Neuronal stem cell (in vitro differentiated cells): ENCODE measurements around the gene PCSK1N.

Source experiments
- DNase-seq: peaks from one replicate; pipeline ENCODE4 v3.0.0-alpha.2; 2013; ENCODE audit warnings: low spot score
- H2AFZ ChIP-seq: one replicate; pipeline ENCODE4 v1.6.1; 2013; ENCODE audit warnings: mild to moderate bottlenecking, low read length, inconsistent platforms
- H2AK5ac ChIP-seq: 2 replicates; pipeline ENCODE4 v1.6.1; 2013; ENCODE audit warnings: low read depth, mild to moderate bottlenecking, inconsistent platforms, low read length, moderate library complexity, mixed read lengths
- H2BK120ac ChIP-seq: 2 replicates; pipeline ENCODE4 v1.6.1; 2013; ENCODE audit warnings: low read depth, mild to moderate bottlenecking, inconsistent platforms, low read length, moderate library complexity, mixed read lengths
- H2BK12ac ChIP-seq: one replicate; pipeline ENCODE4 v1.6.1; 2013; ENCODE audit warnings: low read length, inconsistent platforms
- H2BK15ac ChIP-seq: 2 replicates; pipeline ENCODE4 v1.6.1; 2013; ENCODE audit warnings: mild to moderate bottlenecking, low read length, inconsistent platforms, mixed read lengths
- H2BK5ac ChIP-seq: one replicate; pipeline ENCODE4 v1.6.1; 2013; ENCODE audit warnings: inconsistent platforms, mild to moderate bottlenecking, low read length, moderate library complexity
- H3K14ac ChIP-seq: one replicate; pipeline ENCODE4 v1.6.1; 2013; ENCODE audit warnings: low read length, inconsistent platforms
- H3K18ac ChIP-seq: 2 replicates; pipeline ENCODE4 v1.6.1; 2013; ENCODE audit warnings: low read length, inconsistent platforms
- H3K23ac ChIP-seq: 2 replicates; pipeline ENCODE4 v1.6.1; 2013; ENCODE audit warnings: low read depth, mild to moderate bottlenecking, mixed read lengths, low read length, inconsistent platforms; ENCODE audit not compliant: poor library complexity
- H3K27ac ChIP-seq: replicated peaks from 3 replicates; pipeline ENCODE4 v1.5.1; 2013; ENCODE audit warnings: low read length, inconsistent platforms
- H3K27me3 ChIP-seq, 3 experiments: 2 replicates each; pipeline ENCODE4 v1.6.1; 2013; ENCODE audit warnings: low read length in 3 of 3, mild to moderate bottlenecking in 2 of 3, inconsistent platforms in 1 of 3, low read depth in 1 of 3, mixed read lengths in 1 of 3, moderate library complexity in 1 of 3; ENCODE audit not compliant: control insufficient read depth in 3 of 3, insufficient read depth in 3 of 3
- H3K36me3 ChIP-seq, 2 donors: replicated peaks in 1 of 2; 2 replicates each; pipeline ENCODE4 v1.6.1; 2013; ENCODE audit warnings: low read length in 2 of 2; ENCODE audit not compliant: control insufficient read depth in 2 of 2, insufficient read depth in 2 of 2
- H3K4ac ChIP-seq: 2 replicates; pipeline ENCODE4 v1.6.1; 2013; ENCODE audit warnings: inconsistent platforms, mild to moderate bottlenecking, low read length, moderate library complexity
- H3K4me1 ChIP-seq, 2 donors: 1 replicate in 1 of 2; 2 replicates in 1 of 2; pipeline ENCODE4 v1.6.1; 2013; ENCODE audit warnings: low read length in 2 of 2, low read depth in 1 of 2; ENCODE audit not compliant: control insufficient read depth in 2 of 2, insufficient read depth in 1 of 2
- H3K4me2 ChIP-seq: one replicate; pipeline ENCODE4 v1.6.1; 2013; ENCODE audit warnings: mild to moderate bottlenecking, low read length, inconsistent platforms; ENCODE audit not compliant: insufficient read depth, poor library complexity, severe bottlenecking
- H3K4me3 ChIP-seq, 2 donors: 2 replicates each; pipeline ENCODE4 v1.5.1; 2013; ENCODE audit warnings: low read length in 2 of 2, mild to moderate bottlenecking in 2 of 2, inconsistent platforms in 1 of 2, moderate library complexity in 1 of 2
- H3K79me1 ChIP-seq: one replicate; pipeline ENCODE4 v1.6.1; 2013; ENCODE audit warnings: low read depth, mild to moderate bottlenecking, inconsistent platforms, low read length, moderate library complexity
- H3K9ac ChIP-seq: one replicate; pipeline ENCODE4 v1.6.1; 2013; ENCODE audit warnings: mild to moderate bottlenecking, low read depth, low read length, inconsistent platforms; ENCODE audit not compliant: poor library complexity
- H3K9me3 ChIP-seq, 2 donors: replicated peaks in 1 of 2; 2 replicates each; pipeline versions ENCODE3 to v1.6.1; 2013; ENCODE audit warnings: low read length in 2 of 2, mild to moderate bottlenecking in 2 of 2, inconsistent platforms in 1 of 2, low read depth in 1 of 2, mixed read lengths in 1 of 2, moderate library complexity in 1 of 2; ENCODE audit not compliant: control insufficient read depth in 2 of 2, insufficient read depth in 1 of 2
- H4K8ac ChIP-seq: one replicate; pipeline ENCODE4 v1.6.1; 2013; ENCODE audit warnings: low read depth, mild to moderate bottlenecking, inconsistent platforms, low read length, moderate library complexity
- H4K91ac ChIP-seq: one replicate; pipeline ENCODE4 v1.6.1; 2013; ENCODE audit warnings: low read length, low read depth, mild to moderate bottlenecking, inconsistent platforms; ENCODE audit not compliant: poor library complexity
- WGBS, 2 donors: extraction: QIAGEN DNeasy Blood & Tissue Kit; methylation state at CpG; one replicate each; pipeline ENCODE4 v1.1.7; 2013; ENCODE audit warnings: missing lambda C conversion rate in 2 of 2, mixed read lengths in 1 of 2; ENCODE audit not compliant: insufficient read length in 2 of 2, insufficient replicate concordance in 1 of 2; ENCODE audit errors: extremely low coverage in 2 of 2; 5-methylcytosine and 5-hydroxymethylcytosine counted together

Gene PCSK1N

DNA sequence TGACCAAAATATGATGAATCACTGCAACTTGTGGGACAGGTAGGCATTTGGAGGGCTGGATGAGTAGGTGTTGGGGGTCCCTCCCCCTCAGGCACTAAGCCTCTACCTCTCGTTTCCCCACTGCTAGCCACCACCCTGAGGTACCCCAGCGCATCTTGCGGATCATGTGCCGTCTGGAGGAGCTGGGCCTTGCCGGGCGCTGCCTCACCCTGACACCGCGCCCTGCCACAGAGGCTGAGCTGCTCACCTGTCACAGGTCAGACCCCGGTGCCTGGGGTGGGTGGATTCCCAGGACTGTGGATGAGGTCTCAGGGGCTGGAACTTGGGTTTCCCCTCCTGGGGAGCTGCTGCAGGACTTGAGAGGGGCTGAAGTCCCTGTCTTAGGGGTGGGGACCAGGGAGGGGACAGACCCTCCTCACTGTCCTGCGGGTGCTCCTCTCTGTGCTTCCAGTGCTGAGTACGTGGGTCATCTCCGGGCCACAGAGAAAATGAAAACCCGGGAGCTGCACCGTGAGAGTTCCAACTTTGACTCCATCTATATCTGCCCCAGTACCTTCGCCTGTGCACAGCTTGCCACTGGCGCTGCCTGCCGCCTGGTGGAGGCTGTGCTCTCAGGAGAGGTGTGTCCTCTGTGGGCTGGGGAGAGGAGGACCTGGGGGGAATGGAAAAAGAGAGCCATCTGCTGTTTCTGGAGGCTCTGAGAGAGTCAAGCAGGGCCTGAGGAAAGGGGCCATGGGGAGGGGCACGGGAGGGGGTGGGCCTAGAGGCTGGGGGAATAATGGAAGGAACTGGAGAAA, 19.2 kb downstream of the PCSK1N start:
- WGBS, 2 donors = no CpG with 5 or more reads among the region's 18 CpGs
- H3K18ac ChIP-seq = no peak overlapping the region
- no peak overlapping the region for H2BK5ac ChIP-seq
- H2BK15ac ChIP-seq = no peak overlapping the region
- DNase-seq = no peak
- no peaks in the 10 kb centered on the region for H3K9me3 ChIP-seq
- H3K4ac ChIP-seq = no peak overlapping the region
- no peak overlapping the region for H3K14ac ChIP-seq
- no peak overlapping the region for H2BK120ac ChIP-seq
- H3K79me1 ChIP-seq = no peaks in the 10 kb centered on the region
- H3K27ac ChIP-seq = no peak overlapping the region
- peaks cover 19 to 59% of the 10 kb centered on the region in 2 donors for H3K36me3 ChIP-seq
- H3K4me1 ChIP-seq = no peaks in the 10 kb centered on the region
- H3K27me3 ChIP-seq = peaks cover 0 to 3% (median 0%) of the 10 kb centered on the region in 3 experiments
- no peak overlapping the region for H4K8ac ChIP-seq
- no peak overlapping the region for H2AFZ ChIP-seq
- H4K91ac ChIP-seq = no peak overlapping the region
- H3K4me2 ChIP-seq = no peak overlapping the region
- H2AK5ac ChIP-seq = no peak overlapping the region
- H2BK12ac ChIP-seq = no peak overlapping the region
- H3K23ac ChIP-seq = no peak overlapping the region
- no peak overlapping the region for H3K9ac ChIP-seq
- no peak overlapping the region for H3K4me3 ChIP-seq

DNA sequence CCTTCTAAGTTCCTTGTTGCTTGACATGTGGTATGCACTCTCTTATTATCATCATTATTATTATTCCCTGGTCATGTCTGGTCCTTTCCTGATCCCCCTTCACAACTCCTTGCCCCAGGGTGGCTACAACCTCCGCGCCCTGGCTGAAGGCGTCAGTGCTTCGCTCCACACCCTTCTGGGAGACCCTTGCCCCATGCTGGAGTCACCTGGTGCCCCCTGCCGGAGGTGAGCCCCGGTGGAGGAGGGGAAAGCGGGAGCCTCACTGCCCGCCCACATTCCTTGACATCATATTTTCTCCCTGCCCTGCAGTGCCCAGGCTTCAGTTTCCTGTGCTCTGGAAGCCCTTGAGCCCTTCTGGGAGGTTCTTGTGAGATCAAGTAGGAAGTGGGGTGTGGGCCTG, 20.1 kb downstream of the PCSK1N start:
- Histone ChIP-seq H2AFZ (no peak overlapping the region), H2BK5ac (no peak overlapping the region), H3K4me3 (no peak overlapping the region), H3K23ac (no peak overlapping the region), H3K4ac (no peak overlapping the region), H3K4me2 (no peak overlapping the region), H2BK15ac (no peak overlapping the region), H3K79me1 (no peaks in the 10 kb centered on the region), H3K27ac (no peak overlapping the region), H2AK5ac (no peak overlapping the region), H3K9me3 (no peaks in the 10 kb centered on the region), H2BK120ac (no peak overlapping the region), H3K9ac (no peak overlapping the region), H3K14ac (no peak overlapping the region), H3K27me3 (peaks cover 0 to 3% (median 0%) of the 10 kb centered on the region in 3 experiments), H4K91ac (no peak overlapping the region), H3K4me1 (no peaks in the 10 kb centered on the region), H2BK12ac (no peak overlapping the region), H4K8ac (no peak overlapping the region), H3K36me3 (peaks cover 16 to 60% of the 10 kb centered on the region in 2 donors), H3K18ac (no peak overlapping the region)
- no peak for DNase-seq
- WGBS, 2 donors = no CpG with 5 or more reads among the region's 8 CpGs

DNA sequence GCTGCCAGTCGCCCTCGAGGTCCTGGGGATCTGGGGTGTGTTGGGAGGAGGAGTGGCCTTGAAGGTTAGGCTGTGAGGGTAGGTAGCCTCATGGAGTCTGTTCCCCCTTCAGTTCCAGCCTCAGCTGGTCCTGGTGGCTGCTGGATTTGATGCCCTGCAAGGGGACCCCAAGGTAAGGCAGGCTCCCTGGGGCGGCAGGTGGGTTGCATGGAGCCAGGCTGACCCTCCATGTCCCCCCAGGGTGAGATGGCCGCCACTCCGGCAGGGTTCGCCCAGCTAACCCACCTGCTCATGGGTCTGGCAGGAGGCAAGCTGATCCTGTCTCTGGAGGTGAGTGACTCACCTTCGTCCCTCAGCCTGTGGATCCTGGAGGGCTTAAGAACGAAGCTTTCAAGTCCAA, 20.7 kb downstream of the PCSK1N start:
- no peak overlapping the region for H3K23ac ChIP-seq
- no peak overlapping the region for H2BK15ac ChIP-seq
- H2BK12ac ChIP-seq = no peak overlapping the region
- peaks cover 0 to 3% (median 0%) of the 10 kb centered on the region in 3 experiments for H3K27me3 ChIP-seq
- no peak overlapping the region for H4K8ac ChIP-seq
- H3K4me1 ChIP-seq = no peaks in the 10 kb centered on the region
- H3K9ac ChIP-seq = no peak overlapping the region
- no peak overlapping the region for H3K4me3 ChIP-seq
- peaks cover 16 to 60% of the 10 kb centered on the region in 2 donors for H3K36me3 ChIP-seq
- no peak overlapping the region for H3K4ac ChIP-seq
- no peak overlapping the region for H2BK5ac ChIP-seq
- DNase-seq = no peak
- H3K79me1 ChIP-seq = no peaks in the 10 kb centered on the region
- no peak overlapping the region for H4K91ac ChIP-seq
- H3K9me3 ChIP-seq = no peaks in the 10 kb centered on the region
- H2AK5ac ChIP-seq = no peak overlapping the region
- H3K18ac ChIP-seq = no peak overlapping the region
- WGBS, 2 donors = no CpG with 5 or more reads among the region's 8 CpGs
- no peak overlapping the region for H2AFZ ChIP-seq
- no peak overlapping the region for H3K27ac ChIP-seq
- no peak overlapping the region for H3K4me2 ChIP-seq
- H3K14ac ChIP-seq = no peak overlapping the region
- H2BK120ac ChIP-seq = no peak overlapping the region

- Histone ChIP-seq H3K9ac (no peak overlapping the region), H3K9me3 (no peaks in the 10 kb centered on the region), H3K4me1 (no peaks in the 10 kb centered on the region), H2BK15ac (no peak overlapping the region), H3K27ac (no peak overlapping the region), H3K36me3 (peaks cover 11 to 54% of the 10 kb centered on the region in 2 donors), H3K4me3 (no peak overlapping the region), H2AK5ac (no peak overlapping the region), H3K79me1 (no peaks in the 10 kb centered on the region), H4K91ac (no peak overlapping the region), H3K23ac (no peak overlapping the region), H3K4me2 (no peak overlapping the region), H2AFZ (no peak overlapping the region), H4K8ac (no peak overlapping the region), H3K18ac (no peak overlapping the region), H2BK5ac (no peak overlapping the region), H2BK120ac (no peak overlapping the region), H3K14ac (no peak overlapping the region), H2BK12ac (no peak overlapping the region), H3K4ac (no peak overlapping the region), H3K27me3 (peaks cover 0 to 3% (median 0%) of the 10 kb centered on the region in 3 experiments)
- no peak for DNase-seq
- WGBS, 2 donors = no CpG with 5 or more reads among the region's 8 CpGs
These were observed 21.8 kb downstream of the PCSK1N start for GRCh38 chrX:48813644-48814043.
